Measurements from ENCODE around the gene POLG.

The POLG gene

DNA sequence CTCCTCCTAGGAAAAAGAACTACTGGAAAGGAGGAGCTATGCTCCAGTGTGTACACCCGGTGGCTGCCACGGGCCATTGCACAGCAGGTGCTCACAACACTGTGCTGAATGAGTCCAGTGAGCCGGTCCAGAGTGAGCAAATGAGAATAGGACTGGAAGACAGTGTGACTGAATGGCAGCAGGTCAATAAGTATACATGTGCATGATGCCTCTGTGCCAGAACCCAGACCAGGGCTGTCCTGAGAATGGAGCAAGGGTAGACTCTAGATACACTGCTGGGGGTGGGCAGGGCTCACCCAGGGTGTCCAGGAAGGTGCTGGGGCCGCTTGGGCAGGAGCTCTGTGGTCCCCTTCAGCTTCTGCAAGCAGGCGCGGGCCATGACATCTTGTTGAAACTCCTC lies 8.3 kb downstream of the POLG start:
- no peak for DNase-seq (ENCODE audit: low spot score)

DNA sequence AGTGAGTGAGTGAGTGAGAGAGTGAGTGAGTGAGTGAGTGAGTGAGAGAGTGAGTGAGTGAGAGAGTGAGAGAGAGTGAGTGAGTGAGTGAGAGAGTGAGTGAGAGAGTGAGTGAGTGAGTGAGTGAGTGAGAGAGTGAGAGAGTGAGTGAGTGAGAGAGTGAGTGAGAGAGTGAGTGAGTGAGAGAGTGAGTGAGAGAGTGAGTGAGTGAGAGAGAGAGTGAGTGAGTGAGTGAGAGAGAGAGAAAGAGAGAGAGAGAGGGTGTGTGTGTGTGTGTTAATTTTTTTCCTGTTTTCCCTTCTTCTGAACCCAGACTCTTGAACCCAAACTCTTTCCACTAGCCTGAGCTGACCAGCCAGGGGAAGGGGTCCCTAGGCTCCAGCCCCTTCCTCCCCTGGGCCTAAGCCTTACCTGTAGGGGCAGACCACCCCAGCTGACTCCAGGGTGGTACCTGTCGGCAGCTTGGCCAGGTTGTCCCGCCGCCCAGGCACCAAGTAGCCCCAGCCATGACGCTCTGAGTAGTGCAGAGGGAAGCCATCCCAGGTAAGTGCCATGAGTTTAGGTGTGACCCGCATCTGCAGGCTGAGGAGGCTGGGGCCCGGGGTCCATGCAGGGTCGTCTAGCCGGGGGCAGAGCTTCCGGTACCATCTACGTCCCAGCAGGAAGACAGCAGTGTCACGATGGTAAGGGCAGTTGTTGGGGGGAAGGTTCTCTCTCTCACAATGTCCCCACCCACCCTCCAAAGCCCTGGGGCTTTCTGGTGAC lies 9.4 kb downstream of the POLG start:
- DNase-seq (ENCODE audit: low spot score) = no peak

DNA sequence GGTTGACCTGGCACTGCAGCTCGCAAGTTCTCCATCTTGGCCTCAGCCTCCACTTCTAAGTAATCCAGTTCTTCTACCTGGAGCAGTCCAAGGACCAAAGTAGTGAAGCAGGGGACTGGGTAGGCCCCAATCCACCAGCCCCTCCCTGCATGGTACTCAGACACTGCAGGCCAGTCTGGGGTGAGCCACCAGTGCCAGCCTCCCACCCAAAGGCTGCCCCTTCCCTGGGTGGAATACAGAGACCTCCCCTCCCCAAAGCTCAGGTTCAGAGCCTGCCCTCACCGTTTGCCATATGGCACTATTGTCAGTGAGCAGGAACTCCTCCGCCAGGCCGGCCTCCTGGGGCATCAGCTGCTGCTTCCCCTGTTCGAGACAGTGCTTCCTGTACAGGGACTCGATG lies 10.8 kb downstream of the POLG start:
- no peak for DNase-seq (ENCODE audit: low spot score)

DNA sequence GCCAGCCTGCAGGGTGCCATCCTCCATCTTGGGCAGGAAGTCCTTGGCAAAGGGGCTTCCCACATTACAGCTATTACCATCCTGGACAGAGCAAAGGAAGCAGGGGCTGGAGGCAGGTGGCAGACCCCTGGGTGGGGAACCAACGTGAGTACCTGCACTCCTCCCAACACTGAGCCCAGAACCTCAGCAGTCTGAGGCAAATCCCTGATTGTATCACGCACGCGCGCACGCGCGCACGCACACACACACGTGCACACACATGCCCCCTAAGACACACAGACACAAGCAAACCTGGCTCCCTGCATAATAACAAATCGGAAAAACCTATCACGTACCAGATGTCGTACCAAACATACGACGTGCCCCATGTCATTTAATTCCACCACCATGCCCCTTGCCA lies 11.8 kb downstream of the POLG start:
- no peak for DNase-seq (ENCODE audit: low spot score)

DNA sequence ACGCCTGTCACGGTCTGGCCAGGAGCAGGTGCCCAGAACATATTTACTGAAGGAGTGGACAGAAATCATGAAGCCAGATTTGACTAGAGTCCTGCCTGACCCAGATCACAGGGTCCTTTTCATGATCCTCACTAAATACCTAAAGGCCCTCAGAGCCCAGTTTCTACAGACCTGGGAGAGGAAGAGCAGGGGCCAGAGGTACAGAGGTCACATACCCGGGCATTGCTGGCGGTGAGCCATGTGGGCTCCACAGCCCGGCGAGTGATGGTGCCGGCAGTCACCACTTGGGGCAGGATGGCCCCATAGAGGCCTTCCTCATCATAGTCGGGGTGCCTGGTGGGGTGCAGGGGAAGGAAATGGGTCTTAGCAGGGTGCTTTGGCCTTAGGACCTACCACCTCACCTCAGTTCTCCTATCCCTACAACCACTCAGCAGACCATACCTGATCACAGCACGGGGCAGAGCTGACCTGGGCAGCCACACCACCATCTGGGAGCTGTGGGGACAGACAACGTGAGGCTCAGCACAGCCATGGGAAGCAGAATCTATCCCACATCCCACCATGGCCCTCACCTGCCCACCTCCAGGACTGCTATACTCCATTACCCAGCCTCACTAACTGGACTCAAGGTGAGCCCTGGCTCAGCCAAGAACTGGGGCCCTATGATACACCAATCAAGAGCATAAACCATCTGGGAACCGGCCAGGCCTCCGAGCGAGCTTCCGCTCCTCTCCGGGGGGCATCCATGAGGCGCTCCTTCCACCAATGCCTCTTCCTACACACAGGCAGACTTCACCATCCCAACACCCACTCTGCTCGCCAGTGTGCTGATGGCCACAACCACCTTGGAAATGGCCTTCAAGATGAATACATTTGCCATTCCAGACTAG lies 12.9 kb downstream of the POLG start:
- DNase-seq (ENCODE audit: low spot score) = no peak

DNA sequence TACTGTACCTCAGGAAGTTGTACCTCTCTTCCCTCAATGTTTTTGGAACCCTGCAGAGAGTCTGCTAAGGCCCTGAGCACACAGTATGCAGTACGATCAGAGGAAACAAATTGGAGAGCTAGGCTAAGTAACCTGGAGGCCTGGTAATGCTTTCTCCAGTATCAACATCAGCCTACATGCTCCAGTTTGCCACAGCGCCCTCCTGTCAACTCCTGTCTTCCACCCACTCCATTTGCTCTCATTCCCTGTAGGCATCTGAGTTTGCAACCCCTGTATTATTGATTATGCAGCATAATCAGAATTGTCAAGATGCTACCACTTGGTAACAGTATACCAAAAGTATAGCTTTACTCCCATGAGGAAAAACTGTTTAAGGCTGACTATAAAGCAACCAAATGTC lies 14.4 kb downstream of the POLG start:
- DNase-seq (ENCODE audit: low spot score) = no peak

DNA sequence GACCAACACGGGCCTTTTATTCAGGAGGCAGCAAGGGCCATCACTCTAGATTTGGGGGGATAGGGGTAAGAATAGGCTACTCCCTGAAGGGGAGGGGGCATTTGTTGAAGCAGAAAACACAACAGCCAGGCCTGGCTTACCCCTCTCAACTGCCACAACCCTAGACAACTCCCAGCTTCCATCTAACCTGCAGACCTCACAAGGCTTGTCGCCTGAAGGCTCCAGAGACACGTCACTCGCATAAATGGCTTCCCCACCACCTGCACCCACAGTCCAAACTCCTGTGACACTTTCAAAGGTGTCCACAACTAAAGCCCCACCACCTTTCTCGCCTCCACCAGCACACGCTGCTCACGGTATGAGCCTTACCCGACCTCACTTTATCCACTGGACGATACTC lies 14.9 kb downstream of the POLG start:
- no peak for DNase-seq (ENCODE audit: low spot score)

DNA sequence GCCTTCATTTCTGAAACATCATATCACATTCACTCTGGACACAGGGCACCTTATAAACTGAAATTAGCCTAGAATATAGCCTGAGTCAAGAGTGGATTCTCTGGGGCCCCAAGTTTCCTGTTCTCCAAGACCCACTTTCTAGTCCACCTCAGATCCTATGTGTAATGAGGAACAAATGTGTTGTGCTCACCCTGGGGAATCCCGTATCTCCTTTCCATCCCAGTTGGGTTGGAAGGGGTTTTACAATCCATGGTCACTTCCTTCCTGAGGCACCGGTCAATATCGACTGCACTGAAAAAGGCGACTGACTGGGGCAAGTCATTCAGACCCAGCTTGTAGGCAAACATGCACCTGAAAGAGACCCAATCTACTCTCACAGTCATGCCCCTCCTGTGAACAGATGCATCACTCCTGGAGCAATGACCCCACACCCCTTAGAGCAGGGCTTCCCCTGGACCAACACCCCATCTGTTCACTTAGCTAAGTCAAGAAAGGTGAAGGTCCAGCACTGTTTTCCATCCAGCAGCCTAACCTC lies 17.4 kb downstream of the POLG start:
- DNase-seq (ENCODE audit: low spot score) = no peak

DNA sequence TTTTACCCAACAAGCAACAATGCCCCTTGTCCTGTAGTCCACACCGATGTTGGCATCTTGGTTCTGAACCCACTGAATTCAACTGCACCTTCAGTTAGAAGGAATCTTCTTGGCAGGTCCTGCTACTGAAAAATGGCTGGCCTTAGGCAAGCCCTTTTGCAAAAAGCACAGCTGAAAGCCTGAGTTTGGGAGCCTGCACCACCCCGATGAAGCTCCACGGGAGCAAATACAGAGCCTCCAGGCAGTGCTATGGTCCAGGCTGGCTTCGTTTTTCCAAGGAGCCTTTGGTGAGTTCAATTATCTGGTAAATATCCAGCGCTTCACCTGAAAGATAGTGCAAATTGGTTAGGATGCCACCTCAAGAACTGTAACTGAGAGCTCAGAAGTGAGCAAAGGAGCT lies 18.1 kb downstream of the POLG start:
- no peak for DNase-seq (ENCODE audit: low spot score)

DNA sequence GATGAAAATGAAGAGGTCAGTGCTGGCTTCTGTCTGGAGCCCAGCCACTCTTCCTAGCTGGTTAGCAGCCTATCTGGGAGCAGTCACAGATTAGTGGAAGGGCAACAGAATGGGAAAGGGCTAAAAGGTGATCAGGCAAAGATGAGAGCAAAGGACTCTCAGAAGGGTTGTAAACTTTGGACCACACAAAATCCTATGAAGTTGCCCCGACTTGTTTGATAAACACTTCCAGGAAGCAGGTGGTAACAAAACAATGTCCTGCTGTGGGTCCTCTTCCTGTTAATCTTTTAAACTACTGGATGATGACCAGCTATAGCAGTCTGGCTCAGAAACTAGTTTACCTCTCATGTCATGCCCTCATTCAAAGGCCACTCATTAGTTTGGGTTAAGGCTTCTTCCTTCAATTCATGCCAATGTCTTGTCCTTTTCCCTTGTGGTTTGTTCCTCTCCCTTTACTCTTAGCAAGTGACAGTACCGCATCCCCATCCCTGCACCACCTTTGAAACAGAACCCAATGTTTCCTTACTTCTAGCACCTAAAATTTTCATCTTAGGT lies 19.2 kb downstream of the POLG start:
- DNase-seq (ENCODE audit: low spot score) = no peak

DNA sequence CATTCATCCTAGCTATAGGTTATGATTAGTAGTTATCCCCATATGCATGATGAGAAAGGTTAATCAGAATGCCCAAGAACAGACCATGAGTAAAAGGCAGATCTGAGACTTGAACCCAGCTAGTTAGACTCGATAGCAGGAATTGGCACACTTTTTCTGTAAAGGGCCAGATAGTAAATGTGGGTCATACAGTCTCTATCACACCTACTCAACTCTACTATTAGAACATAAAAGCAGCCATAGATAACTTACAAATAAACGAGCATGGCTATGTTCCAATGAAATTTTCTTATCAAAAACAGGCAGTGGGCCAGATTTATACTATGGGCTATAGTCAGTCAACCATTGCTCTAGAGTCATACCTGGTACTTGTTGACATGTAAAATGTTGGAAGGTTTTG lies 24.6 kb downstream of the POLG start:
- DNase-seq (ENCODE audit: low spot score) = no peak

DNA sequence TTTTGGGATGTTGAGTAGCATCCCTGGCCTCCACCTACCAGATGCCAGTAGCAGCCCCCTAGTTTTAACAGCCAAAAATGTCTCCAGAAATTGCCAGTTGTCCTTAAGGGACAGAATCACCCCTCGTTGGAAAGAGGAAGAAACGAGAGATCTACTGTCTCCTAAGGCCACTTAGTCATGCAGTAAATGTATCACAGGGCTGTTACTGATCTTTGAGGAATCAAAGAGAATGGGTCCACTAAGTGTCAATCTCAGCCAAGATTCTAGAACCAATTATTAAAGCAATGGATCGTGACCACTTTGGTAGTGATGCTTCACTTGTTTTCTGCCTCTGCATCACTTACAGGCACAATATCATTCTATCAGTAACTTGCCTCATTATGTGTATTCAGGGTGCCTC lies 26.4 kb downstream of the POLG start:
- DNase-seq (ENCODE audit: low spot score) = no peak

DNA sequence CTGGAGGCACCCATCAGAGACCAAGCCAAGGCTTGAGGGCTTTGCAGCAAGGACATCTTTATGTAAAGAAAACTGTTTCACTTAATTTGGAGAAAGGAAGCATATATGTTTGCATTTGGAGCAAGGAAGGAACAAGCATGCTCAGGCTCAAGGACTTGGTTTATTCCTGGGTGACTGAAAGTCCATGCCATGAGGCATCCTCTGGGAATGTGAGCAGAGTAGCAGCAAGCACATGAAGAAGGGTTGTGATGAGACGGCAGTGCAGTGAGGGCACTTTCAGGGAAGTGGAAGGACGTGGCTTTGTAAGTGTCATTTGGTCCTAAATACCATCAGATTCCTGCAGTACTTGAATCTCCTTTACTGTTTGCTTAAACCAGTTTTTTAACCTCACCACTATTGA lies 26.8 kb downstream of the POLG start:
- DNase-seq (ENCODE audit: low spot score) = no peak

DNA sequence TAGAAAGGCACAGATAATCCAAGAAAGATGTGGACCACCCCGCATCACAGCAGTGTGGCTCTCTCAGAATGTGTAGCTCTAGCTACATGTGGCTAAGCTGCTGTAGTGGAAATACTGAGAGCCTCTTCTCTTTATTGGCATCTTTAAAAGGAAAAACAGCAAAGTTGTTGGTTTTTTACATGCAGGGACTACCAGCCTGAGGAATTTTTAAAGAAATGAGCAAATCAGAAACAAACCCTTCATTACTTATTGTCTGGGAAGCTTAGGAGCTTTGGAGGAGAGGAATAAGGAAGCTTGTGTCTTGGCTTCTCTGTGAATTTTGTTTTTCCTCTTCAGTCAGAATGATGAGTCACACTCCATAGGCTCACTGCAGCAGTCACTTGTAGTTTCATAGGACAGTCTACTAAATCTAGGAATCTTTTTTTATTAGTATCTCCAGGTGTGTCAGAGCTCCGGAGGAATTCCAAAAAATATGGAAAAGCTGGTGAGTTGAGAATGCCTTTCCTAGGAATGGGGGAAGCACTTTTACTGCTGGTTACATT lies 27.5 kb downstream of the POLG start:
- DNase-seq (ENCODE audit: low spot score) = no peak

DNA sequence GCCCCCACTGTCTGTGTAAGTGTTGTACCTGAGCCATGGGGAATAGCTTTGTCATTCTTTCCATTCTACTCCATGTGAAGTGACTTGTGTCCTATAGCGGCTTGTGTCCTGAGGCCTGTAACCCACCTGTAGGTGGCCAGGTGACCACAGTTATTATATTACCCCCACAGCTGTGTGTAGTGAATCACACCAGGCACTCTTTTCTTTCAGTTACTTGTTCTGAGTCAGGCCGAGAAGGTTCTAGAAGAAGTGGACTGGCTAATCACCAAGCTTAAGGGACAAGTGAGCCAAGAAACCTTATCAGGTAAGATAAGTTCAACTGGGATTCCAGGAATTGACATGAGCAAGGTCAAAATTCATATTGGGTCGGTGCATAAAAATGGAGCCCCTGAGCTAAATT lies 29.2 kb downstream of the POLG start:
- DNase-seq (ENCODE audit: low spot score) = no peak

DNA sequence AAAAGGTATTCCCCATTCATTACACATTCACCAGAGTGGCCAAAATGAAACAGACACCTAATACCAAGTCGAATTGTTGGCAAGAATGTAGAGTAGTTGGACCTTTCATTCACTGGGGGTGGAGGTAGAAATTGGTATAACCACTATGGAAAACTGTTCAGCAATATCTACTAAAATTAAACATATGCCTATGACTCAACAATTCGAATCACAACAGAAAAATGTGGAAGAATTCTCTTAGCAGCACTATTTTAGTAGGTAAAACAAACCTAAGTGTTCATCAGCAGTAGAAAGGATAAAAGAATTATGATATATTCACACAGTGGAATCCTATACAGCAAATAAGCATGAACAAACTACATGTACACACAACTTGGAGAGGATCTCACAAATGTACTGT lies 30.6 kb downstream of the POLG start:
- DNase-seq (ENCODE audit: low spot score) = no peak

DNA sequence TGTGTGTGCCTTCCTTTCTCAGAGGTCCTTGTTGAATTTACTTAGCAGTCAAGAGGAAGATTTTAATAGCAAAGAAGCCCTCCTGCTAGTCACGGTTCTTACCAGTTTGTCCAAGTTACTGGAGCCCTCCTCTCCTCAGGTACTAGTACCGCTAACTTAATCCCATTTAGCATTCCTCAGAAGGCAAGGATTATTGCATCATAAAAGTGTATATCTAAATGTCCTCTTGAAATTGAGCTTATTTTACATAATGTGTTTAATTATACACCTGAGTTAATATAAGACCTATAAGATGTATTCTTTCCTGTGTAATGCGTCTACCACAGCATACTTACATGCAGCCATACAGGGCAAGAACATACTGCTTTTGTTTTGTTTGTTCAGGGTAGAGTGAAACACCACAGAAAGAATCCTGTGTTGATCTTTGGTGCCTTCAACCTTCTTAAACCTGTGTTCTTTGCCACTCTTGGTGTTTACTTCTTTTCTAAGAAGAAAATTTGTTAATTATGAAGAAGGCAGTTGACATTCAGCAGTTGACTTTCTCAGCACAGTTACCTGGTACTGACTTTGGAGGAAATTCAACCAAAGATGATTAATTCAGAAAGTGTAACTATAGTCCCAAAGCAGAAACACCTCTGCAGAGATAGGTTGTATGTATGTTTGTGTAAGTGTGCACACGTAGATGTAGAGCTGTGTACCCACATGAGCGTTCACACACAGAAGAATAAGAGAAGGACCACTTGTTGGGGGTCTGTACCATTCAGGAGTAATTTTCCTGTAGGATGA lies 33.1 kb downstream of the POLG start:
- DNase-seq (ENCODE audit: low spot score) = no peak

DNA sequence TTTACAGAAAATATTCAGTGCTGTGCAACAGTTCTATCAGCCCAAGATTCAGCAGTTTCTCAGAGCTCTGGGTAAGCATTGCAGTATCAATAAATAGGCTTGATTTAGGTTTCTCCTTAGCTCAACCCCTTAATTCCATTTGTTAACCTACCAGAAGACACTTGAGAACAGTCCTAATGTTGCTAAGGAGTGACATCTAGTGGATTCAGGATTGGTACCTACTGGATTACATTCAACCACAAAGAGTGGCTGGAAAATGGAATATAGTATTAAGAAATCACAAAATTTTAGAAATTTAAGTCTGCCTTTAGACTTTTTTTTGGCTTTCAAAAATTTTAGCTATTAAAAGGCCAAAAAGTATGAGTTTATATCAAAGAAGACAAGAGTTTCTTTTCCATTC lies 34.7 kb downstream of the POLG start:
- peak; percentile 16 for DNase-seq (ENCODE audit: low spot score)

DNA sequence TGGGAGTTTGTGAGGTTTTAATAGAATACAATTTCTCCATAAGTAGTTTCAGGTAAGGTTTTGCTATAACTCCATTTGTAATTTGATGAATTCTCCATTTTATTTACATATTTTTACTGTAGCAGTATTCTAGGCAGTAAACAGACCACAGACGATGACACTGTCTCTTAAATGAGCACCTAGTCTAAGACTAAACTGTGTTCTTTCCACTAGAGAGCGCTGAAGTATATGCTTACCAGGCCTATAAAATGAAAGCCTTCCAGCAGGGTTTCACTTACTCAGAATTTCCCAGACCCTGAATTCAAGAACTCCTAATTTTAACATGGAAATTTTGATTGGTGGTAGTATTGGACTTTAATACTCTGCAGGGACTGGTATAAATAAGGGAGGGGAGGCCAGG lies 41.6 kb downstream of the POLG start:
- no peak for DNase-seq (ENCODE audit: low spot score)

DNA sequence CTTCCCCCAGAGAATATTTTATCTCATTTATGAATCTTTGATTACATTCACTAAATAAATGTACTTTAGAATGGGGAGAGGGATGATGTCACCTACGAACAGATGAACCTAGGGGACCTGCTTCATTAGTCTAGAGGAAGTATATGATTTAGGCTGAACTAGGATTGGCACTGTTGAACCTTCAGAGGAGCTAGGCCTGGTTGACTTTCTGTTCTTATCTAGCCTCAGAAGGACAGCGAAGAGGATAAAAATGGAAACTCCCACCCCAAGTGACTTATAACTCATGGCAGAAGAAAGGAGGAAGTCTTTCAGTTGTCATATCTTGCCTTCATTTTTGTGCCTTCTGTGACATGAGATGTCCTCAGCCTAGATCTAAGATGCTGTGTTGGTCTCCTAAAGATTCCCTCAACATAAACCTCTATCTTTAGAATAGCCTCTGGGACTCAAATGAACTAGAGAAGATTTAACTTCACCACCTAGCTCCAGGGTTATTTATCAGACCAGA lies 42.6 kb downstream of the POLG start:
- no peak for DNase-seq (ENCODE audit: low spot score)

DNA sequence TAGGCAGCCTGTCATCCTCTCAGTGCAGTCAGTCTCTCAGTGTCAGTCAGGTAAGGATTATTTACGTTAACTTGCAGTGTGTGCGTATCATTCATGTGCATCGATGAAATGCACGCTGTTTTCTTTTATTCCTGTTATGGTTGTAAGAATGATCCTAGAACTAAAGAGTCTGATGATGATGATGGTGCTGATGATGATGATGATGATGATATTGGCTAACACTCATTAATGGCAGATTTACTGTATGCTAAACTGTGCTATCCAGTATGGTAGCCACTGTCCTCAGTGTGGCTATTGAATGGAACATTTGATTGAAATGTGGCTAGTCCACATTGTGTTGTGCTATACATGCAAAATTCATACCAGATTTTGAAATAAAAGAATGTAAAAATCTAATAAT lies 51.4 kb downstream of the POLG start:
- DNase-seq (ENCODE audit: low spot score) = no peak

DNA sequence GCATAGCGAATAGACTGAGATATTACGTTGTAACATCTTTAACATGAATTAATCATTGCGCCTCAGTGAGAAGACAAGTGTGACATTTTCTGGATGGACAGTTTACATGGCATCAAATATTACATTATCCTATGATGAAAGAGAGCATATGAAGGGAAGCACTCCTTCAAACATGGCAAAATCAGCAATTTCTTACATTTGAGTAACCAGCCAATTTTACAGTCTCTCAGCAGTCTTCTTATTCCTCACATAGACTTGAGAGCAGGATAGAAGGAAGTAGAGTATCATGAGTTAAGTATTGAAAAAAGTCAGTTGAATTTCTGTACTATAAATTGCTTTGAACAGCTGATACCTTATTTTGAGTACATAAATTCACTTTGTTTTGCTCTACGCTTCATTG lies 52.0 kb downstream of the POLG start:
- no peak for DNase-seq (ENCODE audit: low spot score)

Data from SW480 (cell line).